CD4-positive, alpha-beta T cell (primary cell): ENCODE data around the gene FAM24A. TPM values are rescaled to one million over a fixed set of nuclear protein-coding genes. Genes with fewer than 3 reads are reported as not detected.

Experiments
- ATAC-seq: fragments of 200-7000 bp; cut with Tn5 transposase; one replicate; pipeline ENCODE4 v1.10.0; 2022; ENCODE audit warnings: mild to moderate bottlenecking; ENCODE audit not compliant: poor library complexity
- CTCF ChIA-PET: fragments of 350-600 bp; sonication (Branson Sonifier 250); formaldehyde crosslinking; loops from one replicate; lab custom pipeline; 2021; ENCODE audit warnings: antibody characterized with exemption, inconsistent platforms; lab: Charles Lee
- POLR2A ChIA-PET: fragments of 350-600 bp; sonication (Branson Sonifier 250); formaldehyde crosslinking; loops from one replicate; lab custom pipeline; 2021; ENCODE audit warnings: antibody characterized with exemption, inconsistent platforms; lab: Charles Lee
- DNase-seq, 14 experiments: peaks; one replicate each; pipeline ENCODE4 v3.0.0-alpha.2; 2013 to 2020; ENCODE audit warnings: mixed read lengths in 2 of 14
- H3K27ac ChIP-seq, 2 donors: one replicate each; pipeline versions ENCODE4 v1.5.1 to v1.7.0; 2013; ENCODE audit warnings: low read length in 2 of 2, low read depth in 1 of 2, mild to moderate bottlenecking in 1 of 2
- H3K27me3 ChIP-seq, 2 experiments: 1 replicate in 1 of 2; 2 replicates in 1 of 2; pipeline versions ENCODE4 v1.6.1 to v1.7.0; 2013; ENCODE audit warnings: low read length in 2 of 2, control low read depth in 1 of 2, mild to moderate bottlenecking in 1 of 2, moderate library complexity in 1 of 2; ENCODE audit not compliant: insufficient read depth in 2 of 2, control insufficient read depth in 1 of 2
- H3K36me3 ChIP-seq: one replicate; pipeline ENCODE4 v1.6.1; 2013; ENCODE audit warnings: low read length, control low read depth; ENCODE audit not compliant: insufficient read depth
- H3K4me1 ChIP-seq: one replicate; pipeline ENCODE4 v1.6.1; 2013; ENCODE audit warnings: low read length, control low read depth; ENCODE audit not compliant: insufficient read depth
- H3K4me3 ChIP-seq: one replicate; pipeline ENCODE4 v1.5.1; 2013; ENCODE audit warnings: mild to moderate bottlenecking, low read length, moderate library complexity
- H3K9me3 ChIP-seq, 2 experiments: 1 replicate in 1 of 2; 2 replicates in 1 of 2; pipeline versions ENCODE4 v1.6.1 to v1.7.0; 2013; ENCODE audit warnings: low read length in 2 of 2, mild to moderate bottlenecking in 2 of 2, control low read depth in 1 of 2, moderate library complexity in 1 of 2; ENCODE audit not compliant: control insufficient read depth in 1 of 2, insufficient read depth in 1 of 2
- H3K27ac Mint-ChIP-seq: one replicate; pipeline ENCODE4 v1.8.0; 2020; ENCODE audit warnings: mixed read lengths
- H3K27me3 Mint-ChIP-seq: one replicate; pipeline ENCODE4 v1.8.0; 2021; ENCODE audit warnings: mixed read lengths
- H3K36me3 Mint-ChIP-seq: one replicate; pipeline ENCODE4 v1.8.0; 2021; ENCODE audit warnings: low read depth, mixed read lengths
- H3K4me1 Mint-ChIP-seq: one replicate; pipeline ENCODE4 v1.8.0; 2021; ENCODE audit warnings: low read depth, mixed read lengths
- H3K4me3 Mint-ChIP-seq: one replicate; pipeline ENCODE4 v1.8.0; 2020; ENCODE audit warnings: mild to moderate bottlenecking, mixed read lengths
- H3K9me3 Mint-ChIP-seq: one replicate; pipeline ENCODE4 v1.8.0; 2020; ENCODE audit warnings: mixed read lengths
- CTCF ChIP-seq: fragments of 200-600 bp; IDR thresholded peaks from one replicate; pipeline ENCODE4 v1.8.0; 2022; ENCODE audit warnings: antibody characterized with exemption, mild to moderate bottlenecking
- intact Hi-C, 2 experiments: fragments of 100-400 bp; cut with DNase I in 1 of 2; cut with micrococcal nuclease in 1 of 2; formaldehyde crosslinking; loops; one replicate each; pipeline versions ENCODE4 v1.15.1 to v1.9.0; 2023 to 2025; cut with DNase I, micrococcal nuclease
- total RNA-seq, 174 experiments: library from RNA in 2 of 174; stranded (reverse) in 2 of 174; gene quantifications; one replicate each; pipeline ENCODE4 v1.2.3 and lab custom pipeline; 2021 to 2026

The FAM24A gene
- total RNA-seq, 2 experiments from 2014 or later, result not detected

- POLR2A ChIA-PET, result no interaction called here
- intact Hi-C loops, result no loop called here
- H3K4me1 Mint-ChIP-seq, result no peaks in the 10 kb centered on the region
- H3K4me1 ChIP-seq, result no peaks in the 10 kb centered on the region
- CTCF ChIA-PET, result no interaction called here
- no peaks in the 10 kb centered on the region for H3K9me3 Mint-ChIP-seq
- H3K27ac Mint-ChIP-seq, result no peak overlapping the region
- no peak overlapping the region for H3K27ac ChIP-seq
- H3K9me3 ChIP-seq, result no peaks in the 10 kb centered on the region
- no peak for ATAC-seq
- H3K36me3 ChIP-seq, result no peaks in the 10 kb centered on the region
- H3K27me3 Mint-ChIP-seq, result no peaks in the 10 kb centered on the region
- H3K27me3 ChIP-seq, result no peaks in the 10 kb centered on the region
- H3K4me3 Mint-ChIP-seq, result no peak overlapping the region
- DNase-seq, result no peak
- no peak overlapping the region for H3K4me3 ChIP-seq
- H3K36me3 Mint-ChIP-seq, result peaks cover 31% of the 10 kb centered on the region
- no peak for TF ChIP-seq CTCF
Measured at GRCh38 chr10:122931088-122931906, 20.9 kb downstream of the FAM24A start.

- ATAC-seq (no peak), DNase-seq (no peak)
- no peak for TF ChIP-seq CTCF
- peaks cover 58% of the 10 kb centered on the region for H3K36me3 Mint-ChIP-seq
- intact Hi-C loops, result no loop called here
- H3K4me3 Mint-ChIP-seq, result no peak overlapping the region
- H3K27ac Mint-ChIP-seq, result no peak overlapping the region
- H3K27me3 Mint-ChIP-seq, result no peaks in the 10 kb centered on the region
- H3K4me3 ChIP-seq, result no peak overlapping the region
- H3K27me3 ChIP-seq, result no peaks in the 10 kb centered on the region
- no peaks in the 10 kb centered on the region for H3K4me1 Mint-ChIP-seq
- peaks cover 33% of the 10 kb centered on the region for H3K36me3 ChIP-seq
- CTCF ChIA-PET, result no interaction called here
- no peaks in the 10 kb centered on the region for H3K9me3 Mint-ChIP-seq
- POLR2A ChIA-PET, result no interaction called here
- no peaks in the 10 kb centered on the region for H3K9me3 ChIP-seq
- no peak overlapping the region for H3K27ac ChIP-seq
- no peaks in the 10 kb centered on the region for H3K4me1 ChIP-seq
Measured at GRCh38 chr10:122939133-122939855, 28.9 kb downstream of the FAM24A start.

- ATAC-seq (no peak), DNase-seq (no peak)
- H3K9me3 Mint-ChIP-seq, result no peaks in the 10 kb centered on the region
- ChIA-PET POLR2A (no interaction called here), CTCF (no interaction called here)
- H3K9me3 ChIP-seq, result no peaks in the 10 kb centered on the region
- no peak overlapping the region for H3K27ac ChIP-seq
- H3K27me3 ChIP-seq, result no peaks in the 10 kb centered on the region
- no peaks in the 10 kb centered on the region for H3K4me1 ChIP-seq
- H3K36me3 Mint-ChIP-seq, result peaks cover 51% of the 10 kb centered on the region
- H3K36me3 ChIP-seq, result peaks cover 33% of the 10 kb centered on the region
- no peak overlapping the region for H3K4me3 Mint-ChIP-seq
- H3K27ac Mint-ChIP-seq, result no peak overlapping the region
- intact Hi-C loops, result no loop called here
- no peaks in the 10 kb centered on the region for H3K4me1 Mint-ChIP-seq
- H3K27me3 Mint-ChIP-seq, result no peaks in the 10 kb centered on the region
- TF ChIP-seq CTCF, result no peak
- no peak overlapping the region for H3K4me3 ChIP-seq
Measured at GRCh38 chr10:122939856-122940543, 29.6 kb downstream of the FAM24A start.
